Neural progenitor cell (in vitro differentiated cells): ENCODE results near the gene SMIM1. TPM values are rescaled to one million over a fixed set of nuclear protein-coding genes. Genes with fewer than 3 reads are reported as not detected.
A peak's percentile ranks its signal among the peaks of the same experiment; 100 is the strongest.

Experiments
- DNase-seq: peaks from one replicate; pipeline ENCODE4 v3.0.0-alpha.2; 2016; ENCODE audit warnings: low spot score
- H2AFZ ChIP-seq: fragments of 200-600 bp; sonication (generic); replicated peaks from 2 replicates; pipeline ENCODE4 v1.6.1; 2016; ENCODE audit warnings: antibody characterized with exemption
- H3F3A ChIP-seq: fragments of 200-600 bp; sonication (generic); 2 replicates; pipeline ENCODE4 v1.6.1; 2016; ENCODE audit warnings: antibody characterized with exemption, low read depth
- H3K27ac ChIP-seq: fragments of 200-600 bp; sonication (generic); 2 replicates; pipeline ENCODE4 v1.5.1; 2016; ENCODE audit warnings: mild to moderate bottlenecking
- H3K27me3 ChIP-seq: fragments of 200-600 bp; sonication (generic); 2 replicates; pipeline ENCODE4 v1.6.1; 2016; ENCODE audit warnings: mild to moderate bottlenecking, moderate library complexity
- H3K36me3 ChIP-seq: fragments of 200-600 bp; sonication (generic); 2 replicates; pipeline ENCODE4 v1.5.1; 2016
- H3K4me1 ChIP-seq: fragments of 200-600 bp; sonication (generic); 2 replicates; pipeline ENCODE4 v1.6.1; 2016; ENCODE audit warnings: mixed run types
- H3K4me2 ChIP-seq: fragments of 200-600 bp; sonication (generic); 2 replicates; pipeline ENCODE4 v1.6.1; 2016
- H3K4me3 ChIP-seq: fragments of 200-600 bp; sonication (generic); 2 replicates; pipeline ENCODE4 v1.5.1; 2016
- H3K79me2 ChIP-seq: fragments of 200-600 bp; sonication (generic); 2 replicates; pipeline ENCODE4 v1.6.1; 2016; ENCODE audit warnings: low read depth
- H3K9ac ChIP-seq: fragments of 200-600 bp; sonication (generic); 2 replicates; pipeline ENCODE4 v1.6.1; 2016
- H3K9me3 ChIP-seq: fragments of 200-600 bp; sonication (generic); 2 replicates; pipeline ENCODE4 v1.5.1; 2016; ENCODE audit warnings: low read depth
- H4K20me1 ChIP-seq: fragments of 200-600 bp; sonication (generic); 2 replicates; pipeline ENCODE4 v1.6.1; 2016; ENCODE audit warnings: low read depth
- H3K27ac Mint-ChIP-seq: 3 replicates; pipeline ENCODE4 v1.8.0; 2021; ENCODE audit warnings: mixed read lengths
- H3K27me3 Mint-ChIP-seq: 2 replicates; pipeline ENCODE4 v1.8.0; 2022; ENCODE audit warnings: low read depth, mild to moderate bottlenecking, inconsistent platforms, moderate library complexity, mixed read lengths; ENCODE audit not compliant: insufficient read depth
- H3K36me3 Mint-ChIP-seq: 3 replicates; pipeline ENCODE4 v1.8.0; 2021; ENCODE audit warnings: mixed read lengths
- H3K4me1 Mint-ChIP-seq: 3 replicates; pipeline ENCODE4 v1.8.0; 2021; ENCODE audit warnings: mixed read lengths
- H3K4me3 Mint-ChIP-seq: 3 replicates; pipeline ENCODE4 v1.8.0; 2021; ENCODE audit warnings: mild to moderate bottlenecking, moderate library complexity, mixed read lengths
- H3K9me3 Mint-ChIP-seq: 3 replicates; pipeline ENCODE4 v1.8.0; 2020; ENCODE audit warnings: mixed read lengths
- EZH2 ChIP-seq: fragments of 200-600 bp; sonication (generic); IDR thresholded peaks from 2 replicates; pipeline ENCODE4 v1.6.1; 2017; ENCODE audit warnings: antibody characterized with exemption, mild to moderate bottlenecking, moderate library complexity
- EZH2phosphoT487 ChIP-seq: fragments of 200-600 bp; sonication (generic); IDR thresholded peaks from 2 replicates; pipeline ENCODE4 v1.6.1; 2017; ENCODE audit warnings: antibody characterized with exemption
- total RNA-seq: library from RNA; depleted of rRNA; stranded (reverse); fragments of >200 nt; gene quantifications from 2 replicates; pipeline ENCODE4 v1.2.3, GENCODE V29; 2015; ENCODE audit warnings: low replicate concordance
- TF ChIP-seq, protein P1 (sequence below): fragments of 200-600 bp; sonication (generic); IDR thresholded peaks from 2 replicates; pipeline ENCODE4 v1.5.1; 2017; ENCODE audit warnings: antibody characterized with exemption, mild to moderate bottlenecking

The SMIM1 gene
- total RNA-seq, 1 donor from 2014 or later: not detected

DNA sequence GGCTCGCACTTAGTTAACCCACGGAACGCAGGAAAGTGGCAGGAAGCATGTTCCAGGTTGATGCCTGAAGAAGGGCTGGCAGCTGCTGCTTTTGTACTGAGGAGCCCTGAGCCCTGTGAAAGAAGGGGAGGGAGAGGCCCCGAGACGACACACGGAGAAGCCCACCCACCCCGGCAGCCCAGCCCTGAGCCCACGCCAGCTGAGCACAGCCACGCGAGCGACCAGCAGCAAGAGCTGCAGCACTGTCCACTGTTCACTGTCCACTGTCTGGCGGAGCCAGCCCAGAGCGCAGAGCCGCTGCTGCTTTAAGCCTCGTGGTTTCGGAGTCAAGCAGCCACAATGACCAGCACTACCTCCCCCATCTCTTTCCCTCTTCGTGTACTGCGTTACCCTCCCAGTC lies 18.4 kb downstream of the SMIM1 start:
- no peak overlapping the region for H3K27ac ChIP-seq
- peaks cover 12% of the 10 kb centered on the region for H3K4me1 ChIP-seq
- H3K9me3 ChIP-seq: no peaks in the 10 kb centered on the region
- H3F3A ChIP-seq: peaks cover 16% of the 10 kb centered on the region
- H3K36me3 Mint-ChIP-seq: peaks cover 7% of the 10 kb centered on the region
- H3K4me2 ChIP-seq: no peak overlapping the region
- no peaks in the 10 kb centered on the region for H3K36me3 ChIP-seq
- H3K4me3 Mint-ChIP-seq: no peak overlapping the region
- H2AFZ ChIP-seq: no peak overlapping the region
- DNase-seq: no peak
- H4K20me1 ChIP-seq: peaks cover 51% of the 10 kb centered on the region
- H3K9me3 Mint-ChIP-seq: no peaks in the 10 kb centered on the region
- no peak overlapping the region for H3K9ac ChIP-seq
- H3K79me2 ChIP-seq: peaks cover 49% of the 10 kb centered on the region
- H3K4me3 ChIP-seq: no peak overlapping the region
- peaks cover 18% of the 10 kb centered on the region for H3K4me1 Mint-ChIP-seq
- no peaks in the 10 kb centered on the region for H3K27me3 Mint-ChIP-seq
- H3K27me3 ChIP-seq: no peaks in the 10 kb centered on the region
- no peak overlapping the region for H3K27ac Mint-ChIP-seq
- TF ChIP-seq EZH2 (no peak), EZH2phosphoT487 (no peak)
- TF ChIP-seq, protein P1, sequence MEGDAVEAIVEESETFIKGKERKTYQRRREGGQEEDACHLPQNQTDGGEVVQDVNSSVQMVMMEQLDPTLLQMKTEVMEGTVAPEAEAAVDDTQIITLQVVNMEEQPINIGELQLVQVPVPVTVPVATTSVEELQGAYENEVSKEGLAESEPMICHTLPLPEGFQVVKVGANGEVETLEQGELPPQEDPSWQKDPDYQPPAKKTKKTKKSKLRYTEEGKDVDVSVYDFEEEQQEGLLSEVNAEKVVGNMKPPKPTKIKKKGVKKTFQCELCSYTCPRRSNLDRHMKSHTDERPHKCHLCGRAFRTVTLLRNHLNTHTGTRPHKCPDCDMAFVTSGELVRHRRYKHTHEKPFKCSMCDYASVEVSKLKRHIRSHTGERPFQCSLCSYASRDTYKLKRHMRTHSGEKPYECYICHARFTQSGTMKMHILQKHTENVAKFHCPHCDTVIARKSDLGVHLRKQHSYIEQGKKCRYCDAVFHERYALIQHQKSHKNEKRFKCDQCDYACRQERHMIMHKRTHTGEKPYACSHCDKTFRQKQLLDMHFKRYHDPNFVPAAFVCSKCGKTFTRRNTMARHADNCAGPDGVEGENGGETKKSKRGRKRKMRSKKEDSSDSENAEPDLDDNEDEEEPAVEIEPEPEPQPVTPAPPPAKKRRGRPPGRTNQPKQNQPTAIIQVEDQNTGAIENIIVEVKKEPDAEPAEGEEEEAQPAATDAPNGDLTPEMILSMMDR: no peak

DNA sequence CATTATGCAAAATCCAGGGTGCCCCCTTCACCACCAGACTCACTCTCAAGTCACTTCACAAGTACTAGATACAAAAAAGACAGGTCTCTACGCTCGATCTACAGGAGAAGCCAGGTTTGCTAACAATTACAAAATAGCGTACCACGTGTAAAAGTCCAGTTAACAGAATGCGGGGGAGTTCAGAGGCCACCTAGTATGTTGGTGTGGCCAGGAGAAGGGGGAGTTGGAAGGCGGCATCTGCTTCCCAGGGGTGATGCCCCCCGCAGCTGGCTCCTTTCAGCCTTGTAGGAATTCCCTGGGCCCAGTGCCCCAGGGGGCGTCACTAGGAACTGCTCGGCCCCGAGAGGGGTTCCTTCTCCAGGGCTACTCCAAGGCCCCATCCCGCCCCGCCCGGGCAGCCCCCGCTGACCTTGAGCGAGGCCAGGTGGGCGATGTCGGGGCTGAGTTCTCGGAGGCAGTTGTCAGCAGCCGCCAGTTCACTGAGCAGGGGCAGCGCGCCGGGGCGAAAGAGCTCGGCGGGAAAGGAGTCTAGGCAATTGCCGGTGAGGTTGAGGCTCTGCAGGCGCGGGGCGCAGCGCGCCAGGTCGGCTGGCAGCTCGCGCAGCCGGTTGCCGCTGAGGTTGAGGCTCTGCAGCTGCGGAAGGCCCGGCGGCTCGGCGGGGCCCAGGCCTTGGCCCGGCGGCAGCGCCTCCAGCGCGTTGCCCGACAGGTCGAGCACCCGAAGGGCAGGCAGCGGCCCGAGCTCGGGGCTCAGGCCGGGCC lies 23.1 kb downstream of the SMIM1 start:
- Histone ChIP-seq H3K36me3 (no peaks in the 10 kb centered on the region), H3K4me2 (peak overlapping the region; percentile 100), H3K27me3 (no peaks in the 10 kb centered on the region), H3K9ac (peak overlapping the region; percentile 85), H3K4me1 (peaks cover 12% of the 10 kb centered on the region), H3K4me3 (peak overlapping the region; percentile 99), H4K20me1 (peaks cover 32% of the 10 kb centered on the region), H3K27ac (no peak overlapping the region), H2AFZ (no peak overlapping the region), H3K79me2 (peaks cover 49% of the 10 kb centered on the region), H3F3A (peaks cover 16% of the 10 kb centered on the region), H3K9me3 (no peaks in the 10 kb centered on the region)
- Mint-ChIP-seq H3K4me3 (peak overlapping the region; percentile 92), H3K27ac (no peak overlapping the region), H3K4me1 (peaks cover 27% of the 10 kb centered on the region), H3K9me3 (peaks cover 5% of the 10 kb centered on the region), H3K36me3 (peaks cover 2% of the 10 kb centered on the region), H3K27me3 (no peaks in the 10 kb centered on the region)
- no peak for DNase-seq
- TF ChIP-seq, protein P1: no peak
- TF ChIP-seq EZH2: no peak
- no peak for TF ChIP-seq EZH2phosphoT487

GRCh38 chr1:3796215-3797061 lies 23.9 kb downstream of the SMIM1 start, which contains the start of gene LRRC47:
TSS of gene LRRC47 (minus strand) at chr1:3796498. CDS start at chr1:3796476, 22 bp downstream.
- Histone ChIP-seq H4K20me1 (peaks cover 32% of the 10 kb centered on the region), H3K4me1 (peaks cover 12% of the 10 kb centered on the region), H3K4me3 (peak within 1 kb of the TSS; percentile 99), H3K9ac (peak within 1 kb of the TSS; percentile 85), H2AFZ (peak within 1 kb of the TSS; percentile 91), H3K4me2 (peak within 1 kb of the TSS; percentile 100), H3F3A (peaks cover 16% of the 10 kb centered on the region), H3K36me3 (no peaks in the 10 kb centered on the region), H3K27ac (no peak within 1 kb of the TSS), H3K79me2 (peaks cover 45% of the 10 kb centered on the region), H3K9me3 (no peaks in the 10 kb centered on the region), H3K27me3 (no peaks in the 10 kb centered on the region)
- Mint-ChIP-seq H3K36me3 (peaks cover 2% of the 10 kb centered on the region), H3K27me3 (peaks cover 4% of the 10 kb centered on the region), H3K4me1 (peaks cover 27% of the 10 kb centered on the region), H3K27ac (peak within 1 kb of the TSS; percentile 95), H3K4me3 (peak within 1 kb of the TSS; percentile 96), H3K9me3 (peaks cover 13% of the 10 kb centered on the region)
- no peak for TF ChIP-seq EZH2
- TF ChIP-seq, protein P1: no peak
- TF ChIP-seq EZH2phosphoT487: no peak
- peak; percentile 94 for DNase-seq
